ENCODE results near the gene LRRC4C. TPM values are rescaled to one million over a fixed set of nuclear protein-coding genes. Genes with fewer than 3 reads are reported as not detected.

The LRRC4C gene
- polyA plus RNA-seq, 1 experiment = not detected

DNA sequence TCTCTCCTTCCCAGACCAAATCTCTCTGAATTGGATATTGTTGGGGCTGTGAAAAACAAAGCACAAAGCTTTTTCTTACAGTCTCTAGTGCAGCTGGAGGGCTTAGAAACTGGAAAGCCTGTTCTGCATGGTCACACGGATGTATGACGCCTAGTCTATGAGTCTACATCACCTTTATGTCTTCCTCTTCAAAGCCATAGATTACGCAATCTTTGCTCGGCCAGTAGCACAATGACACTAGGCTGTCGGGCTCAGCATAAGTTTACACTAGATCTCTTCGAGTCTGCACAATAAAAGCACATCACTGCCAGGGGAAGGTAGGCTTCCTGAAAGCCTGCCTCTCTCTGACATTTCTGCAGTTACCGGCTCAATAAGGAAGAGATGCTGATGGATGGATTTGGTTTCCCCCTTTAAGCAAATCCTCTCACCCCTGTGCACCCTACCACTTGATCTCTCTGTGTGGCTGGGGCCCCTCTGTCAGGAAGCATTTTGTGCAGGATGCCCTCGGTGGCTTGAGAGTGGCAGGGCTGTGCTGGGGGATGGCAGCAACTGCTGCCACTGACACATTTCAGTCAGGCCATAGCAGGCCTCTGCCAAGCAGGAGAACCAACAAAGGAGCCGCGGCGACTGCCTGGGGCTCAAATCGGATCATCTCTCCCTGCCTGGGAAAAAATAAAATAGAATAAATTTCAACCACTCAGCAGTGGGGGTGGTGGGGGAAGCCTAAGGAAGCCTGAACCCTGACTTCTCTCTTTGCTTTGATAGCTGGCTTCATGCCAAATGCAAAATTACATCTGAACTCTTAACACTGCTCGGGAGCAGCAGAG, 1272.8 kb downstream of the LRRC4C start:
- Histone ChIP-seq H3K27me3 (ENCODE audit: control insufficient read depth, insufficient read depth, low read length) (no peaks in the 10 kb centered on the region), H3K36me3 (ENCODE audit: control insufficient read depth, insufficient read depth, low read length) (no peaks in the 10 kb centered on the region), H3K4me3 (ENCODE audit: low read depth, low read length) (no peak overlapping the region)
- TF ChIP-seq CTCF (IDR thresholded peaks at IDR 0.05; ENCODE audit: insufficient read depth, low read depth, low read length) = no peak
- POLR2A ChIA-PET = no interaction called here
- CTCF ChIA-PET = no interaction called here
- no peak for DNase-seq (ENCODE audit: low read depth)

DNA sequence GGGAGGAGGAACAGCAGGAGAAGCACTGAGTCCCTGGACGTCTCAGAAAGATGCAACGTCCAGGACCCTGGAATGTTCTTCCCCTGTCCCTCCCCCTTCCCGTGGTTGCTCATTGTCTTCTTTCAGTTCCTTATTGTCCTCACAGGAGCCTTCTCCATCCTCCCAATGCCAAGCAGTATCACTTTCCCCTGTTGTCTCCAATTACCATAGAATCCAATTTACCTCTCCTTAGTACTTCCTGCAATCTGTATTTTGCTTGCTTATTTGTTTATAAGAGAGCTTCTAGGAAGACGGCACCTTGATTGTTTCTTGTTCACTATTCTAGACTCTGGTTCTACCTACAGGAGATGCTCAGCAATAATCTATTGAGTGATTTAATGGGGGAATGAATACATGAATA, 1273.7 kb downstream of the LRRC4C start:
- ChIA-PET CTCF (no interaction called here), POLR2A (no interaction called here)
- no peaks in the 10 kb centered on the region for H3K27me3 ChIP-seq (ENCODE audit: control insufficient read depth, insufficient read depth, low read length)
- no peak overlapping the region for H3K4me3 ChIP-seq (ENCODE audit: low read depth, low read length)
- DNase-seq (ENCODE audit: low read depth) = no peak
- TF ChIP-seq CTCF (IDR thresholded peaks at IDR 0.05; ENCODE audit: insufficient read depth, low read depth, low read length) = no peak
- H3K36me3 ChIP-seq (ENCODE audit: control insufficient read depth, insufficient read depth, low read length) = no peaks in the 10 kb centered on the region

DNA sequence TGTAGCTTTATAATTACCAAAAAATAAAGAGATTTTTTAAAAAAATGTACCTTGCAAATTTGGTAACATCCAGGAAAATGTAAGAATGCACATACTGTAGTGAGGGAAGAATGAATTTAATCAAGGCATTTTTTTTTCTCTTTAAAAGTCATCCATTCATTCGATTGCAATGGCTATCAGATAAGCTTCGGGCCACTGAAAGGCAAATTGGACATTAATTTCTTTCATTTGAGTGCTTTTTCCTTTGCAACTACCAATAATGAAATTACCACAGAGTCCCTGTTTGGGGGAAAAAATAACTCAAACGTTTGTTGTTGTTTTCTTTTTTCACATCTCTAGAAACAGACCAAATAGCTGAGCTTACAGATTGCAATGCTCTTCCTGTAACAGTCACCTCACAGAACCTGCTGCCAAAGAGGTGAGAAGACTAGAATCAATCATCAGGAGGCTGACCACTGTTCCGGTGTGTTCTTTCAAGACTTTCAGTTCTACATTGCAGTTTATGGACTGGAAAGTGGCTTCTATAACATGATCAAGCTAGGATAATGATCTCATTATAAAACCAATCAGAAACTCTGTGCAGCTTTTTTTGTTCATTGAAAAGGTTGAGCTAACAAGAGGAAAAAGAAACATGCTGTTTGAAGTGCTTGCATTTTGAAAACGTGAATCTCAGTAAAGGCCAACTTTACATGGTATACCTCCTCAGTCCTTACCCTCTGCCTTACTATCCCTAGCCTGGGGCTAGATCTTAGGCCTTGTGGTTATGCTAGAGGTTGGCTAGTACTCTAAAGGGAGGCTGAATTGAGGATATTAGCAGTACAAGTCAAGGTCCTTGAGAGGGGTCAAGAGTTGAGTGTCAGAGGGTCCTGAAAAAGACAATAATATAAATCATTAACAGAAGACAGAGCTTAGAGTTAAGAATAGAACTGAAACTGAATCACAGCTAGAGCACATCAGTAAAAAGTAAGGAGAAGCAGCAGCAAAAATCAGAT, 1276.1 kb downstream of the LRRC4C start:
- no peak for DNase-seq (ENCODE audit: low read depth)
- Histone ChIP-seq H3K27me3 (ENCODE audit: control insufficient read depth, insufficient read depth, low read length) (no peaks in the 10 kb centered on the region), H3K36me3 (ENCODE audit: control insufficient read depth, insufficient read depth, low read length) (no peaks in the 10 kb centered on the region), H3K4me3 (ENCODE audit: low read depth, low read length) (no peak overlapping the region)
- no peak for TF ChIP-seq CTCF (IDR thresholded peaks at IDR 0.05; ENCODE audit: insufficient read depth, low read depth, low read length)
- CTCF ChIA-PET = interaction anchor here (0.9 kb wide), 1 partner anchor 15 kb away, joined by 3 read pairs; no protein-coding TSS in a partner anchor
- POLR2A ChIA-PET = no interaction called here

GRCh38 chr11:40179541-40179940, 1279.9 kb downstream of the LRRC4C start:
- no peak for DNase-seq (ENCODE audit: low read depth)
- H3K27me3 ChIP-seq (ENCODE audit: control insufficient read depth, insufficient read depth, low read length) = no peaks in the 10 kb centered on the region
- ChIA-PET POLR2A (no interaction called here), CTCF (no interaction called here)
- no peaks in the 10 kb centered on the region for H3K36me3 ChIP-seq (ENCODE audit: control insufficient read depth, insufficient read depth, low read length)
- no peak overlapping the region for H3K4me3 ChIP-seq (ENCODE audit: low read depth, low read length)
- TF ChIP-seq CTCF (IDR thresholded peaks at IDR 0.05; ENCODE audit: insufficient read depth, low read depth, low read length) = no peak

GRCh38 chr11:40178470-40178869, 1281.0 kb downstream of the LRRC4C start:
- POLR2A ChIA-PET = no interaction called here
- Histone ChIP-seq H3K4me3 (ENCODE audit: low read depth, low read length) (no peak overlapping the region), H3K36me3 (ENCODE audit: control insufficient read depth, insufficient read depth, low read length) (no peaks in the 10 kb centered on the region), H3K27me3 (ENCODE audit: control insufficient read depth, insufficient read depth, low read length) (no peaks in the 10 kb centered on the region)
- no peak for TF ChIP-seq CTCF (IDR thresholded peaks at IDR 0.05; ENCODE audit: insufficient read depth, low read depth, low read length)
- CTCF ChIA-PET = no interaction called here
- DNase-seq (ENCODE audit: low read depth) = no peak

All from BJ (cell line).